ENCODE results near the gene INF2. TPM values are rescaled to one million over a fixed set of nuclear protein-coding genes. Genes with fewer than 3 reads are reported as not detected.

INF2 gene
- total and polyA plus RNA-seq, 4 donors, result 13.1 to 51.6 (median 25.5) TPM

DNA sequence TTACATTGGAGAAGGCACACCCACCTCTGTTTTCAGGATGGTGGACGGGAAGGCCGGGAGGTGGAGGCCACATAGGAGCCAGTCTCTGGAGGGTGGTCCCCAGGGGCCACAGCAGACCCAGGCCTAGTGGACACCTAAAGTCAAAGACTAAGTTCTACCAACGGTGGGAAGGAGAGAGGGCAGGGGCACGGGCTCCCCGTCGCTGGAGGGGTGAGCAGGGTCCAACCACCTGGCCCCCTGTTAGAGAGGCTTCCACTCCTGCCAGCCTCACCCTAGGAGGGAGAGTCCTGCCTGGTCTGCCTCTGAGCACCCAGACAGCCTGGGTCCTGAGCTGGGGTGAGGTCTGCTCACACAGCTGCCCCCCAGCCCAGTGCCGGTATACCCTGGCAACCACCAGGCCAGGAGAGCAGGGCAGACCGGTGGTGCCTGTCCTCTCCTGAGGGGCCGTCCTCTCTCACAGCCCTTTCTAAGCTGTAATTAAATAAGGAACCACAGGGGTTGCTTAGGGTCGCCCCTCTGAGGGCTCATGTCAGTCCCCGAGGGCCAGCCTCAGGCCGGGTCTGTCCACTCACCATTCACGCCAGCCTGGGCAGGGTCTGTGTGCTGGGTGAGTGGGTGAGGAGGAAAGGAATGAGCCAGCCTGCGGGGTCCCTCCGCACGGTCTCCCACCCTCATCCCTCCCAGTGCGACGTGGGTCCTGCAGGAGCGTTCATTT is 2.3 kb downstream of the INF2 start:
- no peaks in the 10 kb centered on the region for H3K9me3 ChIP-seq (ENCODE audit: control insufficient read depth in 4 of 4, low read length in 3 of 4)
- H3K4me3 ChIP-seq (ENCODE audit: low read depth in 1 of 3, low read length in 3 of 3), result no peak overlapping the region
- H3K9ac ChIP-seq (ENCODE audit: low read depth in 1 of 2, low read length in 2 of 2), result no peak overlapping the region
- 91% methylated on average over 19 of the region's 19 CpGs for WGBS
- no peaks in the 10 kb centered on the region for H3K36me3 ChIP-seq (ENCODE audit: control insufficient read depth in 4 of 4, insufficient read depth in 3 of 4, low read depth in 1 of 4, low read length in 3 of 4)
- DNase-seq (ENCODE audit: low spot score), result no peak
- peaks cover 44 to 86% (median 67%) of the 10 kb centered on the region in 4 donors for H3K4me1 ChIP-seq (ENCODE audit: control insufficient read depth in 4 of 4, insufficient read depth in 4 of 4, low read length in 3 of 4)
- TF ChIP-seq FOXA2 (IDR thresholded peaks at IDR 0.05) (no peak), FOXA1 (IDR thresholded peaks at IDR 0.05) (no peak), RXRA (IDR thresholded peaks at IDR 0.05) (no peak), TAF1 (conservative IDR thresholded peaks at IDR 0.05) (no peak), SP1 (IDR thresholded peaks at IDR 0.05) (no peak), MAX (IDR thresholded peaks at IDR 0.05) (no peak), RAD21 (IDR thresholded peaks at IDR 0.05) (no peak), HNF4G (IDR thresholded peaks at IDR 0.05) (no peak), GABPA (IDR thresholded peaks at IDR 0.05 in 1 of 2, conservative IDR thresholded peaks at IDR 0.05 in 1 of 2) (no peak), NR2F2 (IDR thresholded peaks at IDR 0.05) (no peak), JUND (IDR thresholded peaks at IDR 0.05) (no peak), HNF4A (conservative IDR thresholded peaks at IDR 0.05) (no peak), YY1 (IDR thresholded peaks at IDR 0.05) (no peak), EGR1 (IDR thresholded peaks at IDR 0.05; ENCODE audit: low read depth in 2 of 2) (no peak)
- TF ChIP-seq, protein P1, sequence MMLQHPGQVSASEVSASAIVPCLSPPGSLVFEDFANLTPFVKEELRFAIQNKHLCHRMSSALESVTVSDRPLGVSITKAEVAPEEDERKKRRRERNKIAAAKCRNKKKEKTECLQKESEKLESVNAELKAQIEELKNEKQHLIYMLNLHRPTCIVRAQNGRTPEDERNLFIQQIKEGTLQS (IDR thresholded peaks at IDR 0.05), result no peak
- TF ChIP-seq, protein P2, sequence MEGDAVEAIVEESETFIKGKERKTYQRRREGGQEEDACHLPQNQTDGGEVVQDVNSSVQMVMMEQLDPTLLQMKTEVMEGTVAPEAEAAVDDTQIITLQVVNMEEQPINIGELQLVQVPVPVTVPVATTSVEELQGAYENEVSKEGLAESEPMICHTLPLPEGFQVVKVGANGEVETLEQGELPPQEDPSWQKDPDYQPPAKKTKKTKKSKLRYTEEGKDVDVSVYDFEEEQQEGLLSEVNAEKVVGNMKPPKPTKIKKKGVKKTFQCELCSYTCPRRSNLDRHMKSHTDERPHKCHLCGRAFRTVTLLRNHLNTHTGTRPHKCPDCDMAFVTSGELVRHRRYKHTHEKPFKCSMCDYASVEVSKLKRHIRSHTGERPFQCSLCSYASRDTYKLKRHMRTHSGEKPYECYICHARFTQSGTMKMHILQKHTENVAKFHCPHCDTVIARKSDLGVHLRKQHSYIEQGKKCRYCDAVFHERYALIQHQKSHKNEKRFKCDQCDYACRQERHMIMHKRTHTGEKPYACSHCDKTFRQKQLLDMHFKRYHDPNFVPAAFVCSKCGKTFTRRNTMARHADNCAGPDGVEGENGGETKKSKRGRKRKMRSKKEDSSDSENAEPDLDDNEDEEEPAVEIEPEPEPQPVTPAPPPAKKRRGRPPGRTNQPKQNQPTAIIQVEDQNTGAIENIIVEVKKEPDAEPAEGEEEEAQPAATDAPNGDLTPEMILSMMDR (IDR thresholded peaks at IDR 0.05; ENCODE audit: low read depth, low read length, missing input control), result no peak
- TF ChIP-seq, protein P3, sequence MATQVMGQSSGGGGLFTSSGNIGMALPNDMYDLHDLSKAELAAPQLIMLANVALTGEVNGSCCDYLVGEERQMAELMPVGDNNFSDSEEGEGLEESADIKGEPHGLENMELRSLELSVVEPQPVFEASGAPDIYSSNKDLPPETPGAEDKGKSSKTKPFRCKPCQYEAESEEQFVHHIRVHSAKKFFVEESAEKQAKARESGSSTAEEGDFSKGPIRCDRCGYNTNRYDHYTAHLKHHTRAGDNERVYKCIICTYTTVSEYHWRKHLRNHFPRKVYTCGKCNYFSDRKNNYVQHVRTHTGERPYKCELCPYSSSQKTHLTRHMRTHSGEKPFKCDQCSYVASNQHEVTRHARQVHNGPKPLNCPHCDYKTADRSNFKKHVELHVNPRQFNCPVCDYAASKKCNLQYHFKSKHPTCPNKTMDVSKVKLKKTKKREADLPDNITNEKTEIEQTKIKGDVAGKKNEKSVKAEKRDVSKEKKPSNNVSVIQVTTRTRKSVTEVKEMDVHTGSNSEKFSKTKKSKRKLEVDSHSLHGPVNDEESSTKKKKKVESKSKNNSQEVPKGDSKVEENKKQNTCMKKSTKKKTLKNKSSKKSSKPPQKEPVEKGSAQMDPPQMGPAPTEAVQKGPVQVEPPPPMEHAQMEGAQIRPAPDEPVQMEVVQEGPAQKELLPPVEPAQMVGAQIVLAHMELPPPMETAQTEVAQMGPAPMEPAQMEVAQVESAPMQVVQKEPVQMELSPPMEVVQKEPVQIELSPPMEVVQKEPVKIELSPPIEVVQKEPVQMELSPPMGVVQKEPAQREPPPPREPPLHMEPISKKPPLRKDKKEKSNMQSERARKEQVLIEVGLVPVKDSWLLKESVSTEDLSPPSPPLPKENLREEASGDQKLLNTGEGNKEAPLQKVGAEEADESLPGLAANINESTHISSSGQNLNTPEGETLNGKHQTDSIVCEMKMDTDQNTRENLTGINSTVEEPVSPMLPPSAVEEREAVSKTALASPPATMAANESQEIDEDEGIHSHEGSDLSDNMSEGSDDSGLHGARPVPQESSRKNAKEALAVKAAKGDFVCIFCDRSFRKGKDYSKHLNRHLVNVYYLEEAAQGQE (IDR thresholded peaks at IDR 0.05), result no peak
- TF ChIP-seq, protein P4, sequence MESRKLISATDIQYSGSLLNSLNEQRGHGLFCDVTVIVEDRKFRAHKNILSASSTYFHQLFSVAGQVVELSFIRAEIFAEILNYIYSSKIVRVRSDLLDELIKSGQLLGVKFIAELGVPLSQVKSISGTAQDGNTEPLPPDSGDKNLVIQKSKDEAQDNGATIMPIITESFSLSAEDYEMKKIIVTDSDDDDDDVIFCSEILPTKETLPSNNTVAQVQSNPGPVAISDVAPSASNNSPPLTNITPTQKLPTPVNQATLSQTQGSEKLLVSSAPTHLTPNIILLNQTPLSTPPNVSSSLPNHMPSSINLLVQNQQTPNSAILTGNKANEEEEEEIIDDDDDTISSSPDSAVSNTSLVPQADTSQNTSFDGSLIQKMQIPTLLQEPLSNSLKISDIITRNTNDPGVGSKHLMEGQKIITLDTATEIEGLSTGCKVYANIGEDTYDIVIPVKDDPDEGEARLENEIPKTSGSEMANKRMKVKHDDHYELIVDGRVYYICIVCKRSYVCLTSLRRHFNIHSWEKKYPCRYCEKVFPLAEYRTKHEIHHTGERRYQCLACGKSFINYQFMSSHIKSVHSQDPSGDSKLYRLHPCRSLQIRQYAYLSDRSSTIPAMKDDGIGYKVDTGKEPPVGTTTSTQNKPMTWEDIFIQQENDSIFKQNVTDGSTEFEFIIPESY (IDR thresholded peaks at IDR 0.05), result no peak
- no peak overlapping the region for H3K27ac ChIP-seq (ENCODE audit: low read depth in 1 of 2, low read length in 2 of 2)
- no peaks in the 10 kb centered on the region for H3K27me3 ChIP-seq (ENCODE audit: control insufficient read depth in 4 of 4, insufficient read depth in 4 of 4, low read length in 3 of 4)
